Stimulated activated CD8-positive, alpha-beta memory T cell treated with anti-CD3 and anti-CD28 coated beads, Interleukin-4, amount 100 ng/mL, for 48 hours (primary cell): ENCODE measurements around the gene DYRK4.
"Not testable (repeated sequence)": the region's sequence is repeated elsewhere in the genome, so short reads cannot be mapped to it uniquely, and the experiment has no call there.

Experiments used
- DNase-seq: peaks from one replicate; pipeline ENCODE4 v3.0.0-alpha.2; 2020

DYRK4 gene

GRCh38 chr12:4562034-4562657 is at the start of gene DYRK4:
TSS of gene DYRK4 (plus strand) at chr12:4562208. CDS start at chr12:4562246, 38 bp downstream.
- DNase-seq = peak; percentile 41

GRCh38 chr12:4518106-4518728 is 43.8 kb upstream of the DYRK4 start:
- DNase-seq = no peak

- DNase-seq = not testable (repeated sequence)
Measured at GRCh38 chr12:4523443-4523842, 38.6 kb upstream of the DYRK4 start.

- no peak for DNase-seq
Measured at GRCh38 chr12:4526923-4527546, 35.0 kb upstream of the DYRK4 start.

GRCh38 chr12:4530160-4530559 is 31.8 kb upstream of the DYRK4 start:
- no peak for DNase-seq

GRCh38 chr12:4530982-4531586 is 30.9 kb upstream of the DYRK4 start:
- no peak for DNase-seq

- DNase-seq = no peak
Measured at GRCh38 chr12:4535092-4535491, 26.9 kb upstream of the DYRK4 start.

GRCh38 chr12:4535871-4536270 is 26.1 kb upstream of the DYRK4 start:
- no peak for DNase-seq

GRCh38 chr12:4538207-4539160 is 23.5 kb upstream of the DYRK4 start, which contains the start of gene RAD51AP1:
TSS of gene RAD51AP1 (plus strand) at chr12:4538890. CDS start at chr12:4538940, 50 bp downstream.
- DNase-seq = peak; percentile 95

- no peak for DNase-seq
Measured at GRCh38 chr12:4539167-4539870, 22.7 kb upstream of the DYRK4 start.

GRCh38 chr12:4540170-4540569 is 21.8 kb upstream of the DYRK4 start:
- no peak for DNase-seq

- no peak for DNase-seq
Measured at GRCh38 chr12:4540638-4541037, 21.4 kb upstream of the DYRK4 start.

GRCh38 chr12:4545195-4545594 is 16.8 kb upstream of the DYRK4 start:
- DNase-seq = no peak

GRCh38 chr12:4552191-4552590 is 9.8 kb upstream of the DYRK4 start:
- DNase-seq = no peak

GRCh38 chr12:4553943-4554342 is 8.1 kb upstream of the DYRK4 start:
- no peak for DNase-seq

- DNase-seq = no peak
Measured at GRCh38 chr12:4555804-4556203, 6.2 kb upstream of the DYRK4 start.

- no peak for DNase-seq
Measured at GRCh38 chr12:4556735-4557530, 5.1 kb upstream of the DYRK4 start.

GRCh38 chr12:4557586-4557985 is 4.4 kb upstream of the DYRK4 start:
- DNase-seq = no peak

GRCh38 chr12:4558171-4558570 is 3.8 kb upstream of the DYRK4 start:
- no peak for DNase-seq

- no peak for DNase-seq
Measured at GRCh38 chr12:4563336-4563735, 1.3 kb downstream of the DYRK4 start.

GRCh38 chr12:4564818-4565217 is 2.8 kb downstream of the DYRK4 start:
- DNase-seq = no peak
